GM19372 (cell line): ENCODE measurements around the gene COCH.
"Not testable (repeated sequence)": the region's sequence is repeated elsewhere in the genome, so short reads cannot be mapped to it uniquely, and the experiment has no call there.

ENCODE experiments used
- ATAC-seq: cut with Tn5 transposase; IDR thresholded peaks from one replicate; pipeline ENCODE4 v1.9.1; 2021; ENCODE audit warnings: mild to moderate bottlenecking, low read depth, moderate library complexity; ENCODE audit not compliant: unreplicated experiment

COCH gene

GRCh38 chr14:30874999-30875787 lies 834 bp downstream of the COCH start:
- ATAC-seq, result peak; percentile 15

- ATAC-seq, result no peak
These were observed 1.4 kb downstream of the COCH start for GRCh38 chr14:30875788-30876053.

GRCh38 chr14:30876692-30877091 lies 2.3 kb downstream of the COCH start:
- no peak for ATAC-seq

GRCh38 chr14:30882431-30882830 lies 8.1 kb downstream of the COCH start:
- ATAC-seq, result no peak

GRCh38 chr14:30883508-30884294 lies 9.3 kb downstream of the COCH start:
- no peak for ATAC-seq

GRCh38 chr14:30884901-30885300 lies 10.5 kb downstream of the COCH start:
- no peak for ATAC-seq

- ATAC-seq, result no peak
These were observed 11.7 kb downstream of the COCH start for GRCh38 chr14:30885840-30886740.

- no peak for ATAC-seq
These were observed 14.3 kb downstream of the COCH start for GRCh38 chr14:30888480-30889243.

- no peak for ATAC-seq
These were observed 14.9 kb downstream of the COCH start for GRCh38 chr14:30889244-30889594.

GRCh38 chr14:30893819-30894218 lies 19.5 kb downstream of the COCH start:
- ATAC-seq, result no peak

- no peak for ATAC-seq
These were observed 20.7 kb downstream of the COCH start for GRCh38 chr14:30894923-30895515.

GRCh38 chr14:30896435-30896834 lies 22.1 kb downstream of the COCH start:
- no peak for ATAC-seq

GRCh38 chr14:30897121-30897520 lies 22.8 kb downstream of the COCH start:
- not testable (repeated sequence) for ATAC-seq

- no peak for ATAC-seq
These were observed 29.1 kb downstream of the COCH start for GRCh38 chr14:30903285-30904124.

- ATAC-seq, result no peak
These were observed 32.6 kb downstream of the COCH start for GRCh38 chr14:30906752-30907658.

GRCh38 chr14:30907659-30908057 lies 33.3 kb downstream of the COCH start:
- no peak for ATAC-seq

GRCh38 chr14:30908826-30909225 lies 34.5 kb downstream of the COCH start:
- ATAC-seq, result no peak

GRCh38 chr14:30914812-30915211 lies 40.5 kb downstream of the COCH start:
- no peak for ATAC-seq
